Esophagus (tissue), 2 donors: ENCODE measurements around the gene RAB3GAP2. TPM values are rescaled to one million over a fixed set of nuclear protein-coding genes. Genes with fewer than 3 reads are reported as not detected.
"Not testable (repeated sequence)": the region's sequence is repeated elsewhere in the genome, so short reads cannot be mapped to it uniquely, and the experiment has no call there.

Experiments used
- H3K27ac ChIP-seq, 2 donors: one replicate each; pipeline ENCODE4 v1.5.1; 2013; ENCODE audit warnings: low read depth in 2 of 2, mild to moderate bottlenecking in 2 of 2, inconsistent platforms in 1 of 2, low read length in 1 of 2, moderate library complexity in 1 of 2
- H3K27me3 ChIP-seq, 2 donors: one replicate each; pipeline ENCODE4 v1.6.1; 2013; ENCODE audit warnings: low read length in 2 of 2, control low read depth in 1 of 2, mild to moderate bottlenecking in 1 of 2; ENCODE audit not compliant: insufficient read depth in 2 of 2, control insufficient read depth in 1 of 2
- H3K36me3 ChIP-seq, 2 donors: one replicate each; pipeline ENCODE4 v1.6.1; 2013; ENCODE audit warnings: low read length in 1 of 2; ENCODE audit not compliant: control insufficient read depth in 2 of 2, insufficient read depth in 2 of 2
- H3K4me1 ChIP-seq, 2 donors: one replicate each; pipeline ENCODE4 v1.6.1; 2013; ENCODE audit warnings: low read length in 1 of 2; ENCODE audit not compliant: control insufficient read depth in 2 of 2, insufficient read depth in 2 of 2
- H3K4me3 ChIP-seq, 2 donors: one replicate each; pipeline ENCODE4 v1.5.1; 2013; ENCODE audit warnings: low read length in 2 of 2, mild to moderate bottlenecking in 2 of 2, low read depth in 1 of 2, moderate library complexity in 1 of 2
- H3K9me3 ChIP-seq, 2 donors: one replicate each; pipeline ENCODE4 v1.6.1; 2013; ENCODE audit warnings: mild to moderate bottlenecking in 2 of 2, low read depth in 1 of 2, low read length in 1 of 2, moderate library complexity in 1 of 2; ENCODE audit not compliant: control insufficient read depth in 2 of 2, insufficient read depth in 1 of 2
- WGBS, 2 donors: extraction: QIAGEN DNeasy Blood & Tissue Kit; methylation state at CpG; one replicate each; pipeline ENCODE4 v1.1.7; 2013; 5-methylcytosine and 5-hydroxymethylcytosine counted together
- polyA plus RNA-seq, 2 donors: library from polyadenylated mRNA; stranded (reverse); fragments of 200-250 nt; gene quantifications; one replicate each; pipeline ENCODE4 v1.2.3, GENCODE V29; 2013
- donor health status: healthy with polysubstance abuse.
- donor health status: Bipolar disorder and iron deficiency.

The RAB3GAP2 gene
- 1 to 10 TPM; 5.7 to 6.1 TPM for polyA plus RNA-seq

- no peaks in the 10 kb centered on the region for H3K4me1 ChIP-seq
- WGBS, 2 donors = 0% methylated on average over 49 of the region's 49 CpGs
- peak within 1 kb of the TSS; percentile 88 to 94 for H3K4me3 ChIP-seq
- H3K27ac ChIP-seq = peak within 1 kb of the TSS; percentile 95 to 97
- no peaks in the 10 kb centered on the region for H3K9me3 ChIP-seq
- peaks cover 0 to 2% of the 10 kb centered on the region in 2 donors for H3K36me3 ChIP-seq
- H3K27me3 ChIP-seq = no peaks in the 10 kb centered on the region
Measured at GRCh38 chr1:220272047-220272840, at the start of gene RAB3GAP2. Gene RAB3GAP2 (minus strand): TSS chr1:220272453. CDS start chr1:220272337, 116 bp downstream.

- no peak overlapping the region for H3K4me3 ChIP-seq
- H3K36me3 ChIP-seq = no peaks in the 10 kb centered on the region
- H3K27ac ChIP-seq = no peak overlapping the region
- H3K4me1 ChIP-seq = no peaks in the 10 kb centered on the region
- no peaks in the 10 kb centered on the region for H3K27me3 ChIP-seq
- 92 to 95% methylated on average over 6 of the region's 6 CpGs for WGBS, 2 donors
- no peaks in the 10 kb centered on the region for H3K9me3 ChIP-seq
Measured at GRCh38 chr1:220321758-220322157, 49.5 kb upstream of the RAB3GAP2 start.

GRCh38 chr1:220320709-220321108, 48.5 kb upstream of the RAB3GAP2 start:
- 76 to 84% methylated on average over 2 of the region's 2 CpGs for WGBS, 2 donors

GRCh38 chr1:220318673-220319072, 46.4 kb upstream of the RAB3GAP2 start:
- Histone ChIP-seq H3K36me3 (no peaks in the 10 kb centered on the region), H3K27ac (no peak overlapping the region), H3K9me3 (no peaks in the 10 kb centered on the region), H3K27me3 (no peaks in the 10 kb centered on the region), H3K4me1 (no peaks in the 10 kb centered on the region), H3K4me3 (no peak overlapping the region)
- WGBS, 2 donors = 81 to 82% methylated on average over 1 of the region's 1 CpG

More at GRCh38 chr1:220320709-220321108, 48.5 kb upstream of the RAB3GAP2 start:
- no peaks in the 10 kb centered on the region for H3K27me3 ChIP-seq
- no peak overlapping the region for H3K27ac ChIP-seq
- H3K4me3 ChIP-seq = no peak overlapping the region
- H3K4me1 ChIP-seq = no peaks in the 10 kb centered on the region
- no peaks in the 10 kb centered on the region for H3K36me3 ChIP-seq
- H3K9me3 ChIP-seq = no peaks in the 10 kb centered on the region

- Histone ChIP-seq H3K27ac (no peak overlapping the region), H3K9me3 (no peaks in the 10 kb centered on the region), H3K4me1 (no peaks in the 10 kb centered on the region), H3K4me3 (no peak overlapping the region), H3K36me3 (no peaks in the 10 kb centered on the region), H3K27me3 (no peaks in the 10 kb centered on the region)
- 60 to 85% methylated on average over 4 of the region's 4 CpGs for WGBS, 2 donors
Measured at GRCh38 chr1:220317161-220317560, 44.9 kb upstream of the RAB3GAP2 start.

- Histone ChIP-seq H3K4me3 (no peak overlapping the region), H3K9me3 (no peaks in the 10 kb centered on the region), H3K36me3 (no peaks in the 10 kb centered on the region), H3K27ac (no peak overlapping the region), H3K27me3 (no peaks in the 10 kb centered on the region), H3K4me1 (no peaks in the 10 kb centered on the region)
- 77 to 79% methylated on average over 3 of the region's 3 CpGs for WGBS, 2 donors
Measured at GRCh38 chr1:220316305-220316704, 44.1 kb upstream of the RAB3GAP2 start.

- WGBS, 2 donors = 45 to 60% methylated on average over 4 of the region's 4 CpGs
- no peaks in the 10 kb centered on the region for H3K9me3 ChIP-seq
- H3K27ac ChIP-seq = no peak overlapping the region
- no peaks in the 10 kb centered on the region for H3K27me3 ChIP-seq
- H3K4me1 ChIP-seq = no peaks in the 10 kb centered on the region
- no peaks in the 10 kb centered on the region for H3K36me3 ChIP-seq
- H3K4me3 ChIP-seq = no peak overlapping the region
Measured at GRCh38 chr1:220315070-220315839, 43.0 kb upstream of the RAB3GAP2 start.

GRCh38 chr1:220313576-220313975, 41.3 kb upstream of the RAB3GAP2 start:
- H3K9me3 ChIP-seq = no peaks in the 10 kb centered on the region
- H3K27ac ChIP-seq = no peak overlapping the region
- H3K4me1 ChIP-seq = no peaks in the 10 kb centered on the region
- no peaks in the 10 kb centered on the region for H3K27me3 ChIP-seq
- no peak overlapping the region for H3K4me3 ChIP-seq
- 72 to 80% methylated on average over 1 of the region's 1 CpG for WGBS, 2 donors
- no peaks in the 10 kb centered on the region for H3K36me3 ChIP-seq

- 83 to 86% methylated on average over 4 of the region's 4 CpGs for WGBS, 2 donors
- not testable (repeated sequence) for H3K9me3 ChIP-seq, H3K4me1 ChIP-seq, H3K4me3 ChIP-seq, H3K27me3 ChIP-seq, H3K27ac ChIP-seq, H3K36me3 ChIP-seq
Measured at GRCh38 chr1:220310147-220310546, 37.9 kb upstream of the RAB3GAP2 start.
